DLD1 (cell line): ENCODE measurements around the gene RBPJ.
"Not testable (repeated sequence)": the region's sequence is repeated elsewhere in the genome, so short reads cannot be mapped to it uniquely, and the experiment has no call there.

ENCODE experiments used
- in situ Hi-C: cut with HindIII; loops from 2 replicates; pipeline ENCODE4 v1.10.0; 2017; ENCODE audit warnings: low sequenced_read_pairs

Gene RBPJ

DNA sequence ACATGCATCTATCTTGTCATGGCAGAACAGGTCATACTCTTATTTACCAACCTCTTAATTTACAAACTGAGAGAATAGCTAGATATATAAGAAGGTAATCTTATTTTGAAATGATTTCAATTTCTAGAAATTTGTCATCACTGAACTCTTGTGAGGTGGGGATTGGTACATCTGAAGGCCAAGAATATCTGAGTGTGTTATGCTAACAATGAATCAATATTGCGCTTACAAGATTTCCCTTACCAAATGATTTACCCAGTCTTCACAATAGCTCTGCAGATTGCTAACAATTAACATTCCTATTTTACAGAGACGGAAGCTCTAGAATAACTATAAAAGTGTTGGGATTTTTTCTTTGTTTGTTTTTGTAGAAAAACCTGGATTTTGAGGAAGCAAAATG is 48.3 kb downstream of the RBPJ start:
- in situ Hi-C loops: no loop called here

GRCh38 chr4:26369581-26369980 is 48.8 kb downstream of the RBPJ start:
- in situ Hi-C loops: no loop called here

GRCh38 chr4:26372076-26372475 is 51.3 kb downstream of the RBPJ start:
- in situ Hi-C loops: no loop called here

DNA sequence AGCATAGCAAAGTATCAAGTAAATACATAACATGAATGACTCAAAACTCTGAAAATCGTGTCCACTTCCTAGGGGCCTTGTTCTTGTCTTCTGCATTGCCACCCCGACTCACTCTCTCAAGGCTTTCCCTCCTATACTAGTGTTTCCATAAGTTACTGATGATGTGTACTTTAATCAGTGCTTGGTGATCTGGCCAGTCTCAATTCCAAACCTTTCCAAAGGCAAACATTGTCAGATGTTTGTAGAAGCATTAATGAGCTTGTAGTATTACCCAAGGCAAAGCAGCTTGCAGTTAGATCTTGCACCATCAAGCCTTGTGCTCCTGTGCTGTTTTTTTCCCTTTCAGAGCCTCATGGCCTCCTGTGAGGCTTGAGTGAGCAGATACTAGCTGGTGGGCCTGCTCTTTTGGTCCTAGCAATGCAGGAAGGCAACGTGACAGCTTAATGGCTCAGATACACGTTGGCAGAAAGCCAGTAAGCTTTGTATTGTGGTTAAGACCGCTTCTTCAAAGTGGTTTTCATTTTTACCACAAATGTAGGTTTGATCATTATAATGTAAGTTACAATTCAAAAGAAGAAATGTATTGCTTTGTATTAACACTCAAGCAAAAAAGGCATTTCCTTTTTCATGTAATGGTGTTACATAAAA is 51.8 kb downstream of the RBPJ start:
- in situ Hi-C loops: no loop called here

GRCh38 chr4:26375551-26375950 is 54.7 kb downstream of the RBPJ start:
- in situ Hi-C loops: no loop called here

GRCh38 chr4:26377328-26378311 is 56.8 kb downstream of the RBPJ start:
- in situ Hi-C loops: no loop called here

DNA sequence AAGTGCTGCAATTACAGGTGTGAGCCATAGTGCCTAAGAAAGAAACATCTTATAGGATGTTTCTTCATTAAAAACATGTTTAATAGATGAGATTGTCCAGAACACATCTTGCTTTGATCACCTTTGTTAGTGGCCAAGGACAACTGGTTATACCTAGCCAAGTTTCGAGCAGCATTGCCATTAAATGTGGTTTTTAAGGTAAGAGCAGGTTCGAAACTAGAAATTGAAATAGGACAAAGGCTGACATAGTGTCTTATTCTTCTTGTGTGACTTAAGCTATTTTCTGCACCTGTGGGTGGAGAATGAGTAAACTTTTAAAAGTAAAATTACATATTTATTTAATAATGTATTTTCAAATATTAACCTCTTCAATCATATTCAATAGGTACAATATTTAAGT is 59.0 kb downstream of the RBPJ start:
- in situ Hi-C loops: no loop called here

- in situ Hi-C loops: no loop called here
These were observed 59.9 kb downstream of the RBPJ start for GRCh38 chr4:26380740-26381139.

GRCh38 chr4:26384380-26385057 is 63.7 kb downstream of the RBPJ start:
- in situ Hi-C loops: no loop called here

- in situ Hi-C loops: no loop called here
These were observed 64.9 kb downstream of the RBPJ start for GRCh38 chr4:26385690-26386089.

DNA sequence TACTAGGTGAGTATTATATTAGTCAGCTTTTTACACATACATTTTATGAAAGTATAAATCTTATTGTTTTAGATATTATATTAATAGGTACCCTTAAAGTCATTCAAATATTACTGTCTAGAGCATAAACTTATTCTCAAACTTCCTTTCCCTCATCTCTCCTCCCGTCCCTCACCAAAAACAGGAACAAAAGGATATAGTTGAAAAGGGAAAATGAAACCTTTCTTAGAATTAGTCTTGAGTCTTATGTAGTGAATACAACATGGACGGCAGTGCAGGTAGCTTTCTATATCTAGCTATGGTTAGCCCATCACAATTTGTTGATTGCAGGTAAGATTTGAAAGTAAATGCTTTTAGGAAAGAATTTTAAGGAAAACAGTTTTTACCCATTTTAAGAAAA is 65.6 kb downstream of the RBPJ start:
- in situ Hi-C loops: no loop called here

GRCh38 chr4:26388671-26389070 is 67.9 kb downstream of the RBPJ start:
- in situ Hi-C loops: no loop called here

DNA sequence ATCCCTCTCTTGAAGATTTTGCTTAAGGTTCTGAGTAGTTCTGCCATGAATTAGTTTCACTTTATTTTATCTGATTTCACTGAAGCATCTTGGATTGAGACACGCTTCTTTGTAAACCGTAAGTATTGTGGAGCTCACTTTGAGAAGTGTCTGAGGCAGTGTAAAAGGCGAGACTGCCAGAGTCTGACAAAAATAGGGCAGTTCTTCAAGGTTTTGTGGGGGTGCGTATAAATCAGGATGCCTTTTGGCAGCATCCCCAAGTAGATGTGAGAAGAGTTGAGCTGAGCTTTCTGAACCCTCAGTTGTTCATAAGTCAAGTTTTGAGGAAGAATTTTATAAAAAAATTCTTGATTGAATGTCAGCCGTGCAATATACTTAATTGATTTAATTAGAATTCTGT is 76.3 kb downstream of the RBPJ start:
- in situ Hi-C loops: no loop called here

DNA sequence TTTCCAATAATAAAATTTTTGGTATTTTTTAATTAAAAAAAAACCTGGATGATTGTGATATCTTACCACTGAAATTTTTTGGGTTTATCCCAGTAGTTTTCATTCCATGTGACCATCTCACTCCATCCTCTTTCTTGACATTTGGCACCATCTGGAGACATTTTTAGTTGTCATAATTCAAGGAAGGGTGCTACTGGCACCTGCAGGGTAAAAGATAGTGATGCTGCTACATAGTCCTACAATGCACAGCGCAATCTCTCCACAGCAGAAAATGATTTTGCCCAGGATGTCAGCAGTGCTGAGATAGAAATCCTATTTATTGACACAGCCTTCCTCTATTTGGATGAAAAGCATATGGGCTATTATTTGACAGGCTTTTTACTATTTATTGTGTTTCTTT is 79.3 kb downstream of the RBPJ start:
- in situ Hi-C loops: no loop called here

- in situ Hi-C loops: not testable (repeated sequence)
These were observed 81.2 kb downstream of the RBPJ start for GRCh38 chr4:26402017-26402416.

DNA sequence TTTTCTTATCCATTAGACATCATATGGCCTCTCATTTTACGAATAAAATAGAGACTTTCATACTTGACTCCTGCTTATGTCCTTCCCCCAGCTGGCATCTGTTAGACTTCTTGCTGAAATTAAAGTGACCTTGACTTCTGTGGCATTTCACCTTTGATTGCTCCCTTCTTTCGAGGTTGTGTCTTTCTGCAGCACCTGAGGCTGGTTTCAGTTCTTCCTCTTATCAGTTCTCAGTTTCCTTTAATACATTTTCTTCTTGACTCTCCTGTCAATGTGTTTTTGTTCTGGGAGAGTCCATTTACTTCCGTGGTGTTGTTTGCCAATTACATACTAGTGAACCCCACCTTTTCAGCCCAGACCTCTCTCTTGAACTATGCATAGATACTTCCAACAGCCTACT is 81.6 kb downstream of the RBPJ start:
- in situ Hi-C loops: no loop called here

DNA sequence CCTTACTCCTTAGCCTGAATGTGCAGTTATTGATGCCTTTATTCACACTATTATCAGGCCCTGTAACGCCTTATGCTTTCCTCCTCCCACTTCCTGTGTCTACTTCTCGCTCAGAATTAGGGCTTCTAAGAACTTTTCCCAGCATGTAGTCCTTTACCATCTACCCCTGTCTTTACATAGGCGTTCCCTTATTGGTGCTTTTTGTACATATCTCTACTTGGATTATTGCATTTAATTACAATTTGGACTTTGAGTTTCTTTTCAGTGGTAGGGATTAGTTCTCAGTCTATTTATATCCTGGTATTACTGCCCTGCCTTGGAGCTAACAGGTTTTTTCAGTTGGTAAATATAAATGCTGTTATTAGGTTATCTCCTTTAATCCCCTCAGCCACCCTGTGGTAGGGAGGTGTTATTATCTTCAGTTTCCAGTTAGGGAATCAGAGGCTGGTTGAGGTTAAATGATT is 84.0 kb downstream of the RBPJ start:
- in situ Hi-C loops: no loop called here

- in situ Hi-C loops: no loop called here
These were observed 85.6 kb downstream of the RBPJ start for GRCh38 chr4:26406346-26406975.

- in situ Hi-C loops: no loop called here
These were observed 86.7 kb downstream of the RBPJ start for GRCh38 chr4:26407476-26407875.

- in situ Hi-C loops: no loop called here
These were observed 89.8 kb downstream of the RBPJ start for GRCh38 chr4:26410385-26411293.
